ENCODE results near the gene LONRF2. TPM values are rescaled to one million over a fixed set of nuclear protein-coding genes. Genes with fewer than 3 reads are reported as not detected.

Gene LONRF2
- total and polyA plus RNA-seq, 2 of the 13 experiments (the other 11 are each of a cell fraction or from before 2014, with no cell fraction given) = not detected

DNA sequence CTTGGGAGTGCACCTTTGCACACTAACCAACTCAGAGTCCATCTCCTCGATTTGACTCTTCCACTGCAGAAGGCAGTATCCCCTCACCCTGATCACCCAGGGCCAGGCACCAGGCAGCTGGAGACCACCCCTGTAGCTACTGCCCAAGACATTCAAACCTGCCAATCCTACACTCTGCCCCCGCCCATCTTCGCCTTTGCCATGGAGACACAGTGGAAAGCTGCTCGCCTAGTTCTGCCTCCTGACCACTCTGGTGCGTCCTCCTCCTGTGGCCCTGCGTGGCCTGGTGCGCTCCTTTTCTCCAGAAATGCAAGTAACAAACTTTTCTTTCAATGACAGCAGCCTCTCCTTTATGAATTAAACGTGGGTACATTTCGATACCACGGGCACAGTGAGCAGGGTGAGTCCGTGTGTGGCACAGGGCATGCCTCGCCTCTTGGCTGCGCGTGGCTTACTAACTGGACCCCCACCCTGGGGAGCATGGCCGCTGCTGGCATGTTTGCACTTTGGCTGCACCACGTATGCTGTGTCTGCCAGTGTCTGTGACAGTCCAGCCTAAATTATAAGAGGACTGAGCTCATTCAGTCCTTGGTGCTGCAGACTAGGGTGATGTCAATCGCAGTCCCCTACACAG, 47.6 kb downstream of the LONRF2 start:
- 25% methylated on average over 17 of the region's 17 CpGs for WGBS (ENCODE audit: low lambda C conversion rate)
- ChIA-PET CTCF (ENCODE audit: low intra/inter-chr PET ratio, low total read pairs) (no interaction called here), POLR2A (no interaction called here)
- Histone ChIP-seq H3K79me2 (ENCODE audit: insufficient read depth, low read length) (no peaks in the 10 kb centered on the region), H3K4me2 (ENCODE audit: low read depth, low read length) (no peak overlapping the region), H2AFZ (ENCODE audit: low read length) (no peak overlapping the region), H3K9ac (ENCODE audit: insufficient read depth, low read depth, low read length) (no peak overlapping the region), H3K36me3 (replicated peaks in 1 of 2; ENCODE audit: control insufficient read depth in 1 of 2, insufficient read depth in 2 of 2, low read length in 2 of 2) (no peaks in the 10 kb centered on the region), H3K4me1 (ENCODE audit: insufficient read depth, low read length) (peaks cover 6% of the 10 kb centered on the region), H4K20me1 (ENCODE audit: insufficient read depth, low read length) (no peaks in the 10 kb centered on the region), H3K9me3 (ENCODE audit: low read length) (no peaks in the 10 kb centered on the region), H3K27me3 (ENCODE audit: control insufficient read depth in 1 of 2, insufficient read depth in 2 of 2, low read length in 2 of 2) (peaks cover 3 to 32% of the 10 kb centered on the region in 2 experiments; a peak in 4 of 5 replicates), H3K4me3 (replicated peaks in 1 of 3; ENCODE audit: insufficient read depth in 1 of 3, low read depth in 2 of 3, low read length in 3 of 3) (no peak overlapping the region), H3K27ac (ENCODE audit: extremely low read length, insufficient read depth, low read length) (no peak overlapping the region)
- no peak for DNase-seq (ENCODE audit: low spot score)
- intact Hi-C loops (cut with micrococcal nuclease; ENCODE audit: unreplicated experiment) = no loop called here
- ATAC-seq = no peak
- in situ Hi-C loops (cut with HindIII; ENCODE audit: extremely low pct_ligation_motif_present, low pct_unique_long_range_greater_than_20kb) = no loop called here
- FAIRE-seq = no peak
- TF ChIP-seq ARNT (IDR thresholded peaks at IDR 0.05) (no peak), HOXA3 (CRISPR knock-in tag; IDR thresholded peaks at IDR 0.05) (no peak), SRSF1 (optimal IDR thresholded peaks at IDR 0.05; ENCODE audit: low read depth, low read length) (no peak)
- TF ChIP-seq, protein P1, sequence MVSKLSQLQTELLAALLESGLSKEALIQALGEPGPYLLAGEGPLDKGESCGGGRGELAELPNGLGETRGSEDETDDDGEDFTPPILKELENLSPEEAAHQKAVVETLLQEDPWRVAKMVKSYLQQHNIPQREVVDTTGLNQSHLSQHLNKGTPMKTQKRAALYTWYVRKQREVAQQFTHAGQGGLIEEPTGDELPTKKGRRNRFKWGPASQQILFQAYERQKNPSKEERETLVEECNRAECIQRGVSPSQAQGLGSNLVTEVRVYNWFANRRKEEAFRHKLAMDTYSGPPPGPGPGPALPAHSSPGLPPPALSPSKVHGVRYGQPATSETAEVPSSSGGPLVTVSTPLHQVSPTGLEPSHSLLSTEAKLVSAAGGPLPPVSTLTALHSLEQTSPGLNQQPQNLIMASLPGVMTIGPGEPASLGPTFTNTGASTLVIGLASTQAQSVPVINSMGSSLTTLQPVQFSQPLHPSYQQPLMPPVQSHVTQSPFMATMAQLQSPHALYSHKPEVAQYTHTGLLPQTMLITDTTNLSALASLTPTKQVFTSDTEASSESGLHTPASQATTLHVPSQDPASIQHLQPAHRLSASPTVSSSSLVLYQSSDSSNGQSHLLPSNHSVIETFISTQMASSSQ (IDR thresholded peaks at IDR 0.05; ENCODE audit: low read depth) = no peak
- TF ChIP-seq, protein P1 (CRISPR knock-in tag; IDR thresholded peaks at IDR 0.05; ENCODE audit: borderline replicate concordance) = no peak
- no TSS peak for BruUV-seq (replicated peaks)
